ENCODE results near the gene PTPRN2.

PTPRN2 gene

DNA sequence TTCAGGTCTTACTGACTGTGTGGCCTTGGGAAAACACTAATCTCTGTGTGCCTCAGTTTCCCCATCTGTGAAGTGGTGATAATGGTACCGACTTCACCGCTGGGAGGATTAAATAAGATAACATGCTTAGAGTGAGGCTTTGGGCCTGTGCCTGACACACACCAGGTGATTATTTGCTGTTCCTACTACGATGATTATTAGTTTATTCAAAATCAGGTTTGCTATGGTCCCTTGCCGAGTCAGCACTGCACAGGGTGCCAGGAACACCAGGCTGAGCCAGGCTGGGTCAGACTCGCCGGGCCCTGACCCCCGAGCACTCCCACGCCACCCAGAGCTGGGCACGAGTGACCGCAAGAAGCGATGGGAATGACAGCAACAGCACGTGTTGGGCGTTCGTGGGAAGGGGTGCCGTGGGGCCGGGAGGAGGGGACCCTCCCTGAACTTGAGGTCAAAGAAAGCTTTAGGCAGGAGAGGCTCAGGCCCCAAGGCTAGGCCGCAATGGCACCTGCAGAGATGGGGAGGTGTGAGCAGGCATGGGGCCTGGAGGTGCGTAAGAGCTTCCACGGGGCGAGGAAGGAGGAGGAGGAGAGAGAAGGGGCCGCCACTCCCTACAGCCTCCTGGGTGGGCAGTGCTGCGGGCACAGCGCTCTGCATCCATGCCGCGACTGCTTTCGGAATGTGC, 925.4 kb downstream of the PTPRN2 start:
- DNase-seq: no peak

DNA sequence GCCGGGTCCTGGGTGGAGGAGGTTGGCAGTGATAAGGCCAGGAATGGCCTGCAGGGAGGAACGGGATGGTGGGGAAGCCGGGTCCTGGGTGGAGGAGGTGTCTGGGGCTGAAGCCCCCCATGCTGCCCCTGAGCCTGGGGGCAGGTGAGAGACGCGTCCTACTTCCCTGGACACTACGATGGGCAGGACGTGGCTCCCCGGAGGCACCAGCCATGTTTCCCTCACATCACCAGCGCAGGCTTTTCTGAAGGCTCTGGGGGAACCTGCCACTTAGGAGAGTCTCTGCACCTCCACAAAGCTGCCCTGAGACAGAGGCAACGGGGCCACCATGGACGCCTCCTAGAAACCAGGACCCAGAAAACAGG, 926.0 kb downstream of the PTPRN2 start:
- no peak for DNase-seq

DNA sequence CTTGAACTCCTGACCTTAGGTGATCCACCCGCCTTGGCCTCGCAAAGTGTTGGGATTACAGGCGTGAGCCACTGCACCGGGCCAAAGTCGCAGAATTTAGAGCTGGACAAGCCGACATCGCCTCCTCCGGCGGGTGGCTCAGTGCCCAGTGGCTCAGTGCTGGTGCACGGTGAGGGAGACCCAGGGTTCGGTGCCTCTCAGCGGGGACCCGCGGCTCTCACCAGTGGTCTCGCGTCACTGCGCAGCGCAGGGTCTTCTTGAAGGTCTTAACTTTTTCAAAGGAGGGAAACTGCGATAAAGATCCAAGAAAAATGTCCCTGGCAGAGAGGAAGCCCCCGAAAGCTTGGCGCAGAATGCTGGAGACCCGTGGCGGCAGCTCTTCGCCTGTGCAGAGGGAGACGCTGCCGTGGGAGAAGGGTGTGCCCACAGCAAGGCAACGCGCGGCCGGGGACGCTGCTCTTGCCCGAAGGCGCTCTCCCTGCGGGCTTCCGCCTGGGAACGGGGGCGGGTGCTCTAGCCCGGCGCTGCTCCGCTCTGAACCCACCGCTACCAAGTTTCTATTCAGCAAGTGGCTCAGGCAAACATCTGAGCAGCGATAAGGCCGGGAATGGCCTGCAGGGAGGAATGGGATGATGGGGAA, 926.5 kb downstream of the PTPRN2 start:
- DNase-seq: no peak

DNA sequence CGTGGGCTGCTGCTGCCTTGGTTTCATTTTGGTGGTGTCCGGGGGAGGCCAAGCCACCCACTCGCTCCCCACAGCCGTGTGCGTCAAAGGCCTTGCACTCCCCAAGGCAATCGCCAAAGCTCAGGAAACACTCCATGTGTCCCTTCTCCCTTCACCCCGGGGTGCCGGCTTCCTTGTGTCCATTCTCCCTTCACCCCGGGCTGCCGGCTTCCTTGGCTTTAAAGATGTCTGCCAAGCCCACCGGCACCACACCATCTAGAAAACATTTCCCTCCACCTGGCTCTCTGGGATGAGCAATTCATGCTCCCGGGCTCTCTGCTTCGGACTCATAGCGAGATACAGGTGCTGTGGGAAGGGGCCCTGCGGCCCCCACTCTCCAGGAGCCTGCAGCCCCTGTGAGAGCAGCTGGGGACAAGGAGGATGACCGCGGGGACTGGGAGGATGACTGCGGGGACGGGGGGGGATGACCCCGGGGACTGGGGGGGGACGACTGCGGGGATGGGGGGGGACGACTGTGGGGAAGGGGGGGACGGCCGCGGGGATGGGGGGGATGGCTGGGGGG, 928.7 kb downstream of the PTPRN2 start:
- no peak for DNase-seq

DNA sequence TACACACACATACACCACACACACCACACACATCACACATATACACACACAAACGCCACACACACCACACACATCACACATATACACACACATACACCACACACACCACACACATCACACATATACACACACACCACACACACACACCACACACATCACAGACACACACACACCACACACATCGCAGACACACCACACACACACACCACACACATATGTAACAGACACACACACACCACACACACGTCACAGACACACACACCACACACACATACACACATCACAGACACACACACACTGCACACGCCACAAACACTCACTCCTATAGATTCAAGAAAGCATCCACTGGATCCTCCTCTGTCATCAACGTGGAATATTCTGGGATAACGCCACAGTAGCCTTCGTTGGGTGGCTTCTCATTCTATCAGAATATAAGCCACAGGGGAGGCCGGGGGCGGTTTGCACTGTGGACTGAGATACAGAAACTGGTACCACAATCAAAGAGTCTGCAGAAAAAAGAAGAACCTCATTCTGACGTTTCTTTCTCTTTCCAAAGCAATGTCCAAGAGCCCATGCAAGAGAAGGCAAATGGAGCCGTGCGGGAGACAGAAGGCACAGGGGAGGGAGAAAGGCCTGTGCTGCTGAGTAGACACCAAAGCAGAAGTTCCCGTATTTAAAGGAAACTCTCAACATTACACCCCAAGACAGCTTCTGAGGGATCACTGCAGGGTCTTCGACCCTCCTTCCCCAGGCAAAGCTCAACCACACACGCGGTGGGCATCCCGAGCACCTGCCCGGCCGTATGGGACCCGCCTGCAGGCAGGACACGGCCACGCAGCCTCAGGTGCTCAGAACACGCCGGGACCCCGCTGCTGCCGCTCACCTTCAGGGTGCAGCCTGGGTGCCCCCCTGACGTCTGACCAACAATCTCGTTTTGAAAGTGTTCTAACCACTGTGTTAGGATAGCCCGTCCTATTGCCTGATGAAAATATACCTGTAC, 929.6 kb downstream of the PTPRN2 start:
- no peak for DNase-seq

DNA sequence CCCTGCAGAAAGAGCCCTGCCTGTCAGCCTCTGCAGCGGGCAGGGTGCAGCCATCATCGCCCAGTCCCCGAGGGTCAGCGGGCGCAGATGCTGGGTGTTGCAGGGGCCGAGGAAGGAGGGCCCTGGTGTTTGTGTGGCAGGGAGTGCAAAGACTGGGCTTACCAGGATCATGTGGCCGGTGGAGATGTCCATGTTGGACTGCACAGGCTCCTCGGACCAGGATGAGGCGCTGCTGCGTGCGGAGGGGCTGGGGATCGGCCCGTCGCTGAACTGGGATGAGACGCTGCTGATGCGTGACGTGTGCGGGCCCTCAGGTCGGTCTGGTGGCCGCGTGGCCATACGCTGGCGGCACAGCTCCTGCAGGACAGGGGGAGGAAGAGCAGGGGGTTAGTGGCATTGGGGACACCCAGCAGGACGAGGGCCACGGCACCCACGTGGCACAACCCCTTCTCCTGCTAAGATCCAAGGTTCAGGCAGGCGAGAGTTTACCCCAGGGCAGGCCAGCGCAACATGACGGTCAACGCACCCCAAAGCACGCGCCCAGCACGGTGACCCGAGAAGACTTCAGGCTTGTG, 931.3 kb downstream of the PTPRN2 start:
- no peak for DNase-seq

DNA sequence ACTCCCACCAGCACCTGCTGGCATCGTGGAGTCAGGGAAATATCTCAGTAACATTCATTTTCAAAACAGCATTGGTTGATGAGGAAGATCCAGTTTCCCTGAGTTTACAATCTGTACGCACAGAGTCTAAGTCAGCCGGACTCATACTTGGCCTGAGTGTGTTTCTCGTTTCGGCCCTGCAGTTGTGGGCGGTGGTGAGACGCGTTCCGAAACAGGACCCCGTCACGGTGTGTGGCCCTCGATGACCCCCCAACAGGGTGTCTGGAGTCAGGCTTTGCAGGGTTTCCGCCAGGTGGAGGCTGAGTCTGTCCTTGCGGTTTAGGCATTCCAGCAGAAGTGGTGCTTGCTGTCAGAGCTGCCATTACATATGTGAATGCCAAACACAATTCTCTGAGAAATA, 933.3 kb downstream of the PTPRN2 start:
- no peak for DNase-seq

DNA sequence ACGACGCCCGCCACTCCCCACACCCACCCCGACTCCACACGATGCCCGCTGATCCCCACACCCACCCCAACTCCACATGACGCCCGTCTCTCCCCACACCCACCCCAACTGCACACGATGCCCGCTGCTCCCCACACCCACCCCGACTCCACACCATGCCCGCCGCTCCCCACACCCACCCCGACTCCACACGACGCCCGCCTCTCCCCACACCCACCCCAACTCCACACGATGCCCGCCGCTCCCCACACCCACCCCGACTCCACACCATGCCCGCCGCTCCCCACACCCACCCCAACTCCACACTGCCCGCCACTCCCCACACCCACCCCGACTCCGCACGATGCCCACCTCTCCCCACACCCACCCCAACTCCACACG, 933.8 kb downstream of the PTPRN2 start:
- DNase-seq: no peak

DNA sequence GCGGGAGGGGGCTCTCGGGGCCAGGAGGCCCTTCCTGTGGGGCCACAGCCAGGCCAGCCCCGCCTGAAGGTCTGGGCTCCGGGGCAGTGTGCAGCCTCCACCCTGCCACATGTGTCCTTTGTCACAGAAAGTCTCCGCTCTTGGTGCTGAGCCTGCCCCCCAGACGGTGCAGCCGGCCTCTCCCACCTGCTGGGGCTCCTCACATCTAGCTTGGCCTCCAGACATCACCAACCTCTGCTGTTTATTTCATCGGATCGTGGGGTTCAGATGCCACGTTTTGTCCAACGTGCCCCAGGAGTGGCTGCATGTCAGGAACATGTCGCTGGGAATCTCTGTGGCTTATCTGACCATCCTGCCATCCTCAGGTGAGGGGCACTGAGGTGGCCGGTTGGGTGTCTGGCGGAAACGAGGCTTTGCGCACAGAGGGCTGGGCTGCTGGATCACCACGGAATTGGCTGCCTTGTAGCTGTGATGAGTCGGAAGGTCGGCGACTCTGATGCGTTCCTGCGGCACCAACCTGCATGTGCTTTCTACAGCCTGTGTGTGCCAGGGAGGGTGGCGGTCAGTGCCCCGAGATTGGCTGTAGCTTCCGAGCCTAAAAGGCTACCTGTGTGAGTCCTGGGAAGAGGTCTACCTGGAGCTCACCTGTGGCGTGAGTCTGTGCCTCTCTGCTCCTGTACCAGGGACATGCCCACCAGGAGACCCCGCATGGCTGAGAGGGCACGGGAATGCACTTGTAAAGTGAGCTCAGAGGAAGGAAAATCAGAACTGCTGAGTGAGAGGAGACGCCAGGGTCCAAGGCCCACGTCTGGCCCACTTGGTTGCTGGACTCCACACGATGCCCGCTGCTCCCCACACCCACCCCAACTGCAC, 934.4 kb downstream of the PTPRN2 start:
- no peak for DNase-seq

DNA sequence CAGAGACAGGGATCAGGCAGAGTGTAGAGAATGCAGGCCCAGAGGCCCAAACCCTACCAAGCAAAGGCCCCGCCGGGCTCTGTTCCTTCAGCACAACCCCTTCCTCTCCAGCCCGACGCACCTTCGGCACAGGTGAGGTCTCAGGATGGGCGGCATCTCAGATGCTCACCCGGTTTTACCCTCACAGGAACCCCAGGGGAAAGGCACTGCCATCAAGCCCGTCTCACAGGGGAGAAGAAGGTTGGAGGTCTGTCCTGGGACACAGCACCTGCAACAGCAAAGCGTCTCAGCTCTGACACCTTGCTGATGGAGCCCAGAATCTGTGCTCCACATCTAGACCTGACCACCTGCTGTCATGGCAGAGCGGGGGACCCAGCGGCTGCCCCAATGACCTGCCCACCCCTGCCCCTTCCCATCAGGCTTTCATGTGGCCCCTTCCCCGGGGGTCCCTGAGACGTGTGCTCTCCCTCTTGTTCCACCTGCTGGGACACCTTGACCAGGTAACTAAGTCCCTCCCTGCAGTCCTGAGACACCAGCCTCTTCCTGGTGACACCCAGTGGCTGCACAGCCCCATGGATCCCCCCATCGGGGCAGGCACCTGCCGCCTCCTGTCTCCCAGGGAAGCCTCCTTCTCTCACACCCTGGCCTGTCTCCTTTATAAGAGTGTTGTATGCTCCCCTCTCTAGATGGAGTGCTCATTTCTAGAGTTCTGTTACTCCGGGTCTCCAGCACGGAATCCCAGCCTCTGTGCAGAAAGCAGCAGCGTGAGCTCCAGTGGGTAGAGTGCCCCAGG, 935.3 kb downstream of the PTPRN2 start:
- DNase-seq: no peak

DNA sequence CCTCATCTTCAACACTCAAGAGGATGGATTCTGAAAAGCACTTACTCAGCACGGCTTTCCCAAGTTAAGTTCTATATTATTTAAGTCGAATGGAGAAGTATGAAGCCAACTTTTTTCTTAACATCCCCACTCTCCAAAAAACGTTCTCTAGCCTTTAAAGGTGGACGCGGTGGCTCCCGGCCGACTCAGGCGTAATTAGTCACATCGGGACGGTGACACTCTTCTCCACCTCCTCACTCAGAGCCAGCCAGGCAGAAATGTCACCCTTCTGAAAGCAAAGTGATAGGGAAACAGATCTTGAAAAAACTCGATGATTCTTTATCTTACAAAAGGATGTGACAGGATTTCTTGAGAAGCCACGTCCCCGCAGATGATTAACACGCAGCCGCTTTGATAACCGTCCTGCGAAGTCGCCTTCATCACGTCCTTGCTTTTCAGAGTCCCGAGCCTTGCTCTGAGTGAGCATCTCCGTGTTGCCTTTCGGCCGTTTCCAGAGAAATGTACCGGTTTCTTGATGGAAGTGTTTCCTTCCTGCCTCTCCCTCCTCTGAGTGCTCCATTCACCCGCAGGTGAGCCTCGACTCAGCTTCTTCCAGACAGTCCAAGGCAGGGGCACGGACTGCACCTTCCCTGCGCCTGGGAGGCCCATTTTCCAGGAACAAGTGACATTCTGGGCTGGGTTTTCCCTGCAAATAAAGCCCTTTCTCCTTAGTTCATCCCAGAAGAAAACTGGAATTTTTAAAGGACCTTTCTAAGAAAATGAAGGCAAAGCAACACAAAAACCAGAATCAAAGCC, 936.1 kb downstream of the PTPRN2 start:
- DNase-seq: no peak

DNA sequence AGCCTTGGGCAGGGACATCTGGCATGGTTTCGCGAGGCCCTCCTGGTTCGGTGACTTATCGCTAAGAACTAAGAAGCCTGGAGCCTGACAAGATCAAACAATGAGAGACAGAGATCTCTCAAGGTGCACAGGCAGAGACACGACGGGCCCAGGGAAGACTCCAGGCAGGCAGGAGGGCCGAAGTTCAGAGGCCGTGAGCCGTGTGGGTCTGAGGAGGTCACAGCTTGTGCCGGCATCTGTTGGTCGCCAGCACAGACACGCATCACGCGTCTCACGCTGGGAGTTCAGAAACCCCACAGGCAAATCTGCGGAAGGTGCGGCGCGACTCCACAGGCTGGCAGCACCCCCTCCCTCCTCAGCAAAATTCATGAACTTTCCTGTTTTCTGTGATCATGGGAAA, 936.8 kb downstream of the PTPRN2 start:
- no peak for DNase-seq

DNA sequence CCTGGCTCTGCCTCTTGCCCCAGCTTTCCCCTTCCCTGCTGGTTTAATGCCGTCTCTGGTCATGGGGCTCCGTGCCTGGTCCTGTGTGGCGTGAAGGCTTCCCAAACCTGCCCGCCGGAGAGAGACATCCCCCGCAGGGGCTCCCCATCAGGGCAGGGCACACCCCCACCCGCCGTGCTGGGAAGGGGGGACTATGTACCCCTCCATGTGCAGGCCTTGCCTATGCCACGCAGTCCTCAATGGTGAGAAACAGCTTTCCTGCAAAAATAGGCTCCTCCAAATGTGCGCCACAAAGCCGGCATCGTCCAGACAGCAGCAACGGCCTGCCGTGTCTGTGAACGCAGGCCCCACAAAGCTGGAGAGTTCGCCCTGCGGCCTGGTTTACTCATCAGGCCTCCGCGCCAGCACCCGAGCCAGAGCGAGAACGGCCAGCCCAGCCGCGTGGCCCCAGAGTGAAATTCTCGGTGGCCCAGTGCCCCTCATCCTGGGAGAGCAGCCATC, 937.4 kb downstream of the PTPRN2 start:
- DNase-seq: no peak

DNA sequence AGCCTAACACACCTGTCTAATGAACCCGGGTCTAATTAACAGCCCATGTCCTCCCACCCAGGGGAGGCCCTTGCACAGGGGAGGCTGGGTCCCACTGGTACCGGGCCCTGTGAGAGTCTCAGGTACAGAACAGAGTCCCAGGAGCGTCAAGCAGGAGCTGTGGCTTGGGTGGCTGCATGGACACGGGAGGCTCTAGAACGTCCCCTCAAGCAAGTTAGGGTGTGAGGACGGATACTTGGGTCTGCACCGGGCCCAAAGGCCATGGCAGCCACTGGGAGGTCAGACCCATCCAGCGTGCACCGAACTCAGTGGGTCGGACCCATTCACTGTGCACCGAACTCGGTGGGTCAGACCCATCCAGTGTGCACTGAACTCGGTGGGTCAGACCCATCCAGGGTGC, 941.1 kb downstream of the PTPRN2 start:
- DNase-seq: no peak

DNA sequence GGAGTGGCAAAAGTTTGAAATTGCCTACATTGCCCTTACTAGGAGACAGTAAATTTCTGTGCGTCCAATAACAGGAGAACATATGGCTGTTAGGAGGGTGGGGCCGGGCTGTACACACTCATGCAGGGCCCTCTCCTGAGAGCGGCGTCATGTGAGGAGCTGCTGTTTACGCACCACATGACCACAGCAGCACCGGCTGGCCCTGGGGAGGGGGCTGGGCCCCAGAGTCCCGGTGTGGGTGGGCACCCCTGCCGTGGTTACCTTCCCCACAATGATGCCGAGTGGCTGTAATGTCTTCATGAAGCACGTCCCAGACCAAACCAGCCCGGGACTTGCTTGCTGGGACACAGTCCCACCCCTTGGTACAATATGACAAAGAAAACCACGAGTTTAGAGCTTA, 942.1 kb downstream of the PTPRN2 start:
- DNase-seq: no peak

DNA sequence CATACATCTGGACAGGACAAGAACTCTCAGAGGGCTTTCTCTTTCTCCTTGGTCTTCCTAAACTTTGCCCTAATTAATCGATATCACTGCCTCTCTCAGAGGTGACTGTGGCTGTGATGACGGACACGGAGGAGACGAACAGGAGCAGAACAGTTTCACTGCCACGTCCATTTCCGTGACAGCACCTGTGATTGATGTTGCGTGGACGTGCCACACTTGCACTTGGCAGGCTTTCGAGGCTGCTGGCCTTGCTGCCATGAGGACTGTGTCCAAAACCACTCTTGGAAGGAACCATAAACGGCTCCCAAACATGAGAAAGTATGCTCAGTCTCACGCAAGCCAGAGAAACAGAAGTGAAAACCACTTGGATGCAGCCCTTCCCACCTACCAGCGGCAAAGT, 942.7 kb downstream of the PTPRN2 start:
- DNase-seq: no peak

DNA sequence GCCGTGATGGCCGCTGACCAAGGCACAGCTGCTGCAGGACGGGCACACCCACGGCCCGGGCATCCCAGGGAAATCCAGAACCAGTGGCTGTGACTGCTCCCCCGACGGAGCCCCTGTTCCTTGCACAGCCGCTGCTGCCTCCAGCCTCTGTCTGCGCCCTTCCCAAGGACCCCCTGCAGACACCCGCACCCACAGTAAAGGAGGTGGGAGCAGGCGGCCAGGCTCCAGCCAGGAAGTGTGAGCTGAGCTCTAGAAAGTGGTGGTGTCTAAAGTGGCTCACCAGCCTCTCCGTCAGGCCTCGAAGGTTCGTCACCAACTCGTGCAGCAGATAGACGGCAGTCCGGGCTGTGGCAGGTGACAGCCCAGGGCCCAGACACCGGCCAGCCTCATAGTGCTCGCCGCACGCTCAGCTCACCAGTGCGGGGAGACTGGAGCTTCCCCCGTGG, 944.1 kb downstream of the PTPRN2 start:
- no peak for DNase-seq

DNA sequence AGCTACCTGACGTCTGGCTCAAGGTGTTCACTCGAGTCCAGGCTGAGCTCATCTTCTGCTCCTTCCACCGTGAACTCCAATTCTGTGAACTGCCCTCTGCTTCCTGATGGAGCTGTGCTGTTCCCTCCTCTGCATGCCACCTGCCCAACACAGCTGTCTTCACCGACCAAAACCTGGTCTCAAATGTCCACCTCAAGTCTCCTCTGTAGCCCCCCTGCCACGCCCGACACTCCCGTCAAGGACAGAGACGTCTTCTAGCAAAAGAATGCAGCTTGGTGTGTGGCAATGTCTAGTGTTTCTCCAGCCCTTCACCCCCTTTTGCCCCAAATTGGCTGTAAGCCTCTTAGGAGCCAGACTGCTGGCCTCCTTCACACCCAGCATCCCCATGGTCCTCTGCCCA, 945.8 kb downstream of the PTPRN2 start:
- DNase-seq: no peak

DNA sequence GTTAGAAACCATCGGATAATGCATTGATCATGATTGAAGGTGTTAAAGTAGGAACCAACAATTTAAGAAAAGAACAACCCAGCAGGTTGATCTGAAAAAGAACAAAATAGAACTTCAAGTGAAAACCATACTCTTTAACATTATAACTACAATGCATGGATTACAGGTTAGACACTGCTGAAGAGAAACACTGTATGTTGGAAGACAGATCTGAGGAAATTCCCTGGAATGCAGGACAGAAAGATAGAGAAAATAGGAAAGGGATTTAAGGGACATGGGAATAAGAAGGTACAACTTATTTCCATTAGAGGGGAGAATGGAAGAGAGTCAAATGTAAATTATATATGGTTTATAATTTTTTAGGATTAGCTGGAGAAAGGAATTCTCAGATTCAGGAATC, 947.5 kb downstream of the PTPRN2 start:
- DNase-seq: no peak

DNA sequence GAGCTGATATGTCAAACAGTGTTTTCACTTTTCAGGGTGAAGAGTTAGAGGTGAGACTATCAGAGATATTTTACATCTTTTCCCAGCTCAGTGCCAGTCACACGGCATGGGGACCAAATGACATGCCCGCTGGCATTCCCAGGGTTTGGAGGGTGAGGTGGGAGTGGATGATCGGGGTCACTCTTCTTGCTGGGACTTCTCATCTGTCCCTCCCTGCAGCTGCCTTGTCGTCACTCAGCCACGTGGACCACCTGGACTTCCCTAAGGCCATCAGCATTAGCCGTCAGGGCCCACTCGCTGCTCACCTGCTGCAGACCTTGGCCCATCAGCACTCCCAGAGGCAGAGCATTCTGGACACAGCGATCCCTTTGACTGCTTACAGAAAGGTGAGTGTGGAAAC, 949.1 kb downstream of the PTPRN2 start:
- DNase-seq: no peak
